ENCODE results near the gene ZCCHC4.

GRCh38 chr4:25284466-25284865 lies 28.1 kb upstream of the ZCCHC4 start:
- TF ChIP-seq POLR2A (IDR thresholded peaks at IDR 0.05) (no peak), POLR2AphosphoS5 (IDR thresholded peaks at IDR 0.05) (no peak)
- TF ChIP-seq, protein P1, sequence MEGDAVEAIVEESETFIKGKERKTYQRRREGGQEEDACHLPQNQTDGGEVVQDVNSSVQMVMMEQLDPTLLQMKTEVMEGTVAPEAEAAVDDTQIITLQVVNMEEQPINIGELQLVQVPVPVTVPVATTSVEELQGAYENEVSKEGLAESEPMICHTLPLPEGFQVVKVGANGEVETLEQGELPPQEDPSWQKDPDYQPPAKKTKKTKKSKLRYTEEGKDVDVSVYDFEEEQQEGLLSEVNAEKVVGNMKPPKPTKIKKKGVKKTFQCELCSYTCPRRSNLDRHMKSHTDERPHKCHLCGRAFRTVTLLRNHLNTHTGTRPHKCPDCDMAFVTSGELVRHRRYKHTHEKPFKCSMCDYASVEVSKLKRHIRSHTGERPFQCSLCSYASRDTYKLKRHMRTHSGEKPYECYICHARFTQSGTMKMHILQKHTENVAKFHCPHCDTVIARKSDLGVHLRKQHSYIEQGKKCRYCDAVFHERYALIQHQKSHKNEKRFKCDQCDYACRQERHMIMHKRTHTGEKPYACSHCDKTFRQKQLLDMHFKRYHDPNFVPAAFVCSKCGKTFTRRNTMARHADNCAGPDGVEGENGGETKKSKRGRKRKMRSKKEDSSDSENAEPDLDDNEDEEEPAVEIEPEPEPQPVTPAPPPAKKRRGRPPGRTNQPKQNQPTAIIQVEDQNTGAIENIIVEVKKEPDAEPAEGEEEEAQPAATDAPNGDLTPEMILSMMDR (IDR thresholded peaks at IDR 0.05), result no peak
